Coronary artery (tissue), 2 donors: ENCODE measurements around the gene KCTD21.

ENCODE experiments used
- DNase-seq: peaks from one replicate; pipeline ENCODE4 v3.0.0-alpha.2; 2017; ENCODE audit warnings: low spot score
- H3K27ac ChIP-seq, 2 donors: fragments of 200-600 bp; sonication (generic); one replicate each; pipeline ENCODE4 v1.5.1; 2016 to 2019
- H3K4me3 ChIP-seq: fragments of 200-600 bp; sonication (generic); 2 replicates; pipeline ENCODE4 v1.5.1; 2016; ENCODE audit warnings: mild to moderate bottlenecking, moderate library complexity
- CTCF ChIP-seq: fragments of 200-600 bp; sonication (generic); IDR thresholded peaks from one replicate; pipeline ENCODE4 v1.5.1; 2019; ENCODE audit warnings: antibody characterized with exemption

KCTD21 gene

GRCh38 chr11:78200061-78200460, 11.6 kb upstream of the KCTD21 start:
- Histone ChIP-seq H3K4me3 (no peak overlapping the region), H3K27ac (no peak overlapping the region)
- TF ChIP-seq CTCF = no peak
- DNase-seq = no peak

DNA sequence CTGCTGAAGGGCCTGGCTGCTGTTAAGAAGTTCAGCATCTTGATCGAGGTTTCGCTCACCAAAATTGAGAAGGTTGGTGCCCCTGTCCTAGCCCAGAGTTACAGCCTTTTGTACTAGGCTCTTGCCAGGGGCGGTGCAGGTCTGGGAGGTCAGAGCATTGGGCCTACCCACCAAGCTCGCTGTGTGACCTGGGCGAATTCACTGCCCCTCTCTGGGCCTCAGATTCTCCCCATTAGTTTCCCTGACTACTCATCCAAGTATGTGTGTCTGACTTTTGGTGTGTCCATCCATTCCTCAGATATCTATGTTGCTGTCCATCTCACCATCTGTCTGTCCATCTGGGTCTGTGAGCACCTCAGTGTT, 11.2 kb upstream of the KCTD21 start:
- DNase-seq = no peak

GRCh38 chr11:78199015-78199652, 10.7 kb upstream of the KCTD21 start:
- DNase-seq = no peak
- TF ChIP-seq CTCF = no peak
- no peak overlapping the region for H3K27ac ChIP-seq
- no peak overlapping the region for H3K4me3 ChIP-seq

More for the DNA sequence above, 11.2 kb upstream of the KCTD21 start:
- Histone ChIP-seq H3K4me3 (no peak overlapping the region), H3K27ac (no peak overlapping the region)
- TF ChIP-seq CTCF = no peak

DNA sequence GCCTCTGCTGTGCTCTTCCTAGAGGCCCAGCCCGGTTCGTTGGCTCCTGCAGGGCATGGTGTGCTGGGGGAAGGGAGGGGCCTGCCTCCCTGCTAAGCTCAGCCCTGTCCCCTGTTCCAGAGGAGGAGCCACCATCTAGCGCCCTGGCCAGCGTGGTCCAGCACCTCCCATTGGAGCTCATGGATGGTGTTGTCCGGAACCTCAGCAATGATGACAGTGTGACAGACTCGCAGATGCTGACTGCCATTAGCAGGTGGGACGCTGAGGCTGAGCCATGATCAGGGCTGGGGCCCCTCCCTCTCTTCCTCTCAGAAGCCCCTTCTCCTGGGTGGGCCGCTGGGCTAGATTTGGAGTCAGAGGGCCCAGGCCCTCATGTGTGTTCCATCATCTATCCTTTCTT, 9.4 kb upstream of the KCTD21 start:
- no peak for DNase-seq
- TF ChIP-seq CTCF = no peak
- Histone ChIP-seq H3K27ac (no peak overlapping the region), H3K4me3 (no peak overlapping the region)

- no peak overlapping the region for H3K27ac ChIP-seq
- no peak overlapping the region for H3K4me3 ChIP-seq
- no peak for DNase-seq
- TF ChIP-seq CTCF = no peak
Observed at GRCh38 chr11:78196661-78197091, 8.2 kb upstream of the KCTD21 start.

DNA sequence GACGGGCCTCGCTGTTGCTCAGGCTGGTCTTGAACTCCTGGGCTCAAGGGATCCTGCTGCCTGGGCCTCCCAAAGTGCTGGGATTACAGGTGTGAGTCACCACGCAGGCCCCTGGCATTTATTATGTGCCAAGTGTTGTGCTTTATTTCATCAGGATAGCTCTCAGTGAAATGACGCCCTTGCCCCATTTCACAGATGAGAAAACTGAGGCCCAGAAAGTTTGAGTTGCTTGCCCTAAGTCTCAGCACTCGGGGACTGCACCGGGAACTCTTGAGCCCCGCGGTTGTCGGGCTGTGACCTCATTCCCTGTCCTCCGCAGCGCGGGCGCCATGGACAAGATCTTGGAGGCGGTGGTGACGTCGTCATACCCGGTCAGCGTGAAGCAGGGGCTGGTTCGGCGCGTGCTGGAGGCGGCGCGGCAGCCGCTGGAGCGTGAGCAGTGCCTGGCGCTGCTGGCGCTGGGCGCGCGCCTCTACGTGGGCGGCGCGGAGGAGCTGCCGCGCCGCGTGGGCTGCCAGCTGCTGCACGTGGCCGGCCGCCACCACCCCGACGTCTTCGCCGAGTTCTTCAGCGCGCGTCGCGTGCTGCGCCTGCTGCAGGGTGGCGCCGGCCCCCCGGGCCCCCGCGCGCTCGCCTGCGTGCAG, 7.6 kb upstream of the KCTD21 start:
- Histone ChIP-seq H3K4me3 (no peak overlapping the region), H3K27ac (no peak overlapping the region)
- no peak for TF ChIP-seq CTCF
- DNase-seq = no peak

GRCh38 chr11:78194490-78194889, 6.1 kb upstream of the KCTD21 start:
- no peak overlapping the region for H3K4me3 ChIP-seq
- no peak for TF ChIP-seq CTCF
- DNase-seq = no peak
- H3K27ac ChIP-seq = peak overlapping the region in 1 of 2 donors; percentile 1
